ENCODE data around the gene VWA3B. TPM values are rescaled to one million over a fixed set of nuclear protein-coding genes. Genes with fewer than 3 reads are reported as not detected.

VWA3B gene
- total RNA-seq, 1 donor from 2014 or later = not detected

GRCh38 chr2:98357849-98358248, 270.9 kb downstream of the VWA3B start:
- H3K36me3 Mint-ChIP-seq (ENCODE audit: low read depth) = no peaks in the 10 kb centered on the region
- intact Hi-C loops (cut with micrococcal nuclease) = no loop called here
- DNase-seq (no peak), ATAC-seq (ENCODE audit: low read depth) (no peak)
- H3K4me3 Mint-ChIP-seq = no peak overlapping the region
- POLR2A ChIA-PET = no interaction called here
- no peak overlapping the region for H3K27ac Mint-ChIP-seq
- H3K9me3 Mint-ChIP-seq = peaks cover 2% of the 10 kb centered on the region
- no peak for TF ChIP-seq CTCF (IDR thresholded peaks at IDR 0.05)
- H3K27me3 Mint-ChIP-seq = peaks cover 12% of the 10 kb centered on the region
- H3K4me1 Mint-ChIP-seq = no peaks in the 10 kb centered on the region
- CTCF ChIA-PET = no interaction called here

GRCh38 chr2:98359986-98360385, 273.0 kb downstream of the VWA3B start:
- CTCF ChIA-PET = no interaction called here
- H3K27me3 Mint-ChIP-seq = peaks cover 12% of the 10 kb centered on the region
- no peak for ATAC-seq (ENCODE audit: low read depth)

More at GRCh38 chr2:98359986-98360385, 273.0 kb downstream of the VWA3B start:
- H3K27ac Mint-ChIP-seq = no peak overlapping the region
- no peak for TF ChIP-seq CTCF (IDR thresholded peaks at IDR 0.05)
- H3K9me3 Mint-ChIP-seq = peaks cover 2% of the 10 kb centered on the region
- H3K4me1 Mint-ChIP-seq = no peaks in the 10 kb centered on the region
- intact Hi-C loops (cut with micrococcal nuclease) = no loop called here
- POLR2A ChIA-PET = no interaction called here
- no peak overlapping the region for H3K4me3 Mint-ChIP-seq
- DNase-seq = no peak
- no peaks in the 10 kb centered on the region for H3K36me3 Mint-ChIP-seq (ENCODE audit: low read depth)

Other genes starting within 250 kb of the VWA3B start
- gene TMEM131, start 91.2 kb upstream of the VWA3B start, total RNA-seq = 121 and 146 TPM in 2 replicates

Measured in activated B cell treated with CpG ODN at 0.5 μM for 24 hours (primary cell).